NCI-H526 treated with DMSO at 0.1 percent for 48 hours (cell line): ENCODE measurements around the gene LHX4.

Experiments
- DNase-seq: peaks from one replicate; lab custom pipeline; 2025; lab: John Stamatoyannopoulos, UW

The LHX4 gene

GRCh38 chr1:180227861-180228647 lies 2.0 kb upstream of the LHX4 start:
- DNase-seq: no peak

GRCh38 chr1:180228648-180229482 lies 1.2 kb upstream of the LHX4 start:
- peak; percentile 65 for DNase-seq

GRCh38 chr1:180230416-180230790 lies 339 bp downstream of the LHX4 start:
- no peak for DNase-seq

GRCh38 chr1:180230791-180231505 lies 884 bp downstream of the LHX4 start:
- peak; percentile 72 for DNase-seq

GRCh38 chr1:180231506-180231921 lies 1.4 kb downstream of the LHX4 start:
- DNase-seq: peak; percentile 68

GRCh38 chr1:180231936-180232335 lies 1.9 kb downstream of the LHX4 start:
- DNase-seq: no peak

GRCh38 chr1:180232521-180233043 lies 2.5 kb downstream of the LHX4 start:
- DNase-seq: no peak

- no peak for DNase-seq
These were observed 3.3 kb downstream of the LHX4 start for GRCh38 chr1:180233191-180234011.

- DNase-seq: peak; percentile 67
These were observed 4.5 kb downstream of the LHX4 start for GRCh38 chr1:180234369-180235076.

GRCh38 chr1:180235077-180235501 lies 5.0 kb downstream of the LHX4 start:
- DNase-seq: peak; percentile 40

- peak; percentile 77 for DNase-seq
These were observed 5.6 kb downstream of the LHX4 start for GRCh38 chr1:180235502-180236239.

GRCh38 chr1:180236698-180237509 lies 6.8 kb downstream of the LHX4 start:
- DNase-seq: peak; percentile 45

GRCh38 chr1:180237869-180238476 lies 7.9 kb downstream of the LHX4 start:
- DNase-seq: peak; percentile 67

- no peak for DNase-seq
These were observed 8.6 kb downstream of the LHX4 start for GRCh38 chr1:180238675-180239074.

GRCh38 chr1:180239145-180240096 lies 9.4 kb downstream of the LHX4 start:
- DNase-seq: no peak

- no peak for DNase-seq
These were observed 11.9 kb downstream of the LHX4 start for GRCh38 chr1:180241716-180242544.
